Smooth muscle cell (in vitro differentiated cells): Measurements from ENCODE around the gene BMP7. TPM values are rescaled to one million over a fixed set of nuclear protein-coding genes. Genes with fewer than 3 reads are reported as not detected.

Experiments used
- DNase-seq: peaks from one replicate; lab custom pipeline; 2025; ENCODE audit not compliant: unreplicated experiment; lab: John Stamatoyannopoulos, UW
- H2AFZ ChIP-seq: fragments of 200-600 bp; sonication (generic); 2 replicates; pipeline ENCODE4 v1.6.0; 2016; ENCODE audit warnings: antibody characterized with exemption, low read depth, mild to moderate bottlenecking
- H3F3A ChIP-seq: fragments of 200-600 bp; sonication (generic); 2 replicates; pipeline ENCODE4 v1.6.0; 2017; ENCODE audit warnings: antibody characterized with exemption, low read depth
- H3K27ac ChIP-seq: fragments of 200-600 bp; sonication (generic); 2 replicates; pipeline ENCODE4 v1.5.1; 2016; ENCODE audit warnings: low read depth, mild to moderate bottlenecking
- H3K27me3 ChIP-seq: fragments of 200-600 bp; sonication (generic); 2 replicates; pipeline ENCODE4 v1.6.1; 2016; ENCODE audit warnings: low read depth, mild to moderate bottlenecking
- H3K36me3 ChIP-seq: fragments of 200-600 bp; sonication (generic); 2 replicates; pipeline ENCODE4 v1.5.1; 2016; ENCODE audit warnings: low read depth
- H3K4me1 ChIP-seq: fragments of 200-600 bp; sonication (generic); 2 replicates; pipeline ENCODE4 v1.5.1; 2016; ENCODE audit warnings: low read depth
- H3K4me2 ChIP-seq: fragments of 200-600 bp; sonication (generic); 2 replicates; pipeline ENCODE4 v1.6.0; 2016; ENCODE audit warnings: mild to moderate bottlenecking
- H3K4me3 ChIP-seq: fragments of 200-600 bp; sonication (generic); 2 replicates; pipeline ENCODE4 v1.5.1; 2016; ENCODE audit warnings: mild to moderate bottlenecking
- H3K79me2 ChIP-seq: fragments of 200-600 bp; sonication (generic); 2 replicates; pipeline ENCODE4 v1.6.0; 2016; ENCODE audit warnings: low read depth, mild to moderate bottlenecking
- H3K9ac ChIP-seq: fragments of 200-600 bp; sonication (generic); 2 replicates; pipeline ENCODE4 v1.6.0; 2016; ENCODE audit warnings: low read depth
- H3K9me3 ChIP-seq: fragments of 200-600 bp; sonication (generic); replicated peaks from 2 replicates; pipeline ENCODE4 v1.5.1; 2016; ENCODE audit warnings: low read depth
- H4K20me1 ChIP-seq: fragments of 200-600 bp; sonication (generic); 2 replicates; pipeline ENCODE4 v1.6.0; 2016; ENCODE audit warnings: low read depth
- WGBS: methylation state at CpG from one replicate; pipeline ENCODE4 v1.1.7; 2016; ENCODE audit warnings: low lambda C conversion rate; 5-methylcytosine and 5-hydroxymethylcytosine counted together
- polyA plus RNA-seq: library from polyadenylated mRNA; unstranded; fragments of >200 nt; fragmentation: Nextera tagmentation; extraction: Ambion mirVana; gene quantifications from 2 replicates; pipeline ENCODE4 v1.2.1, GENCODE V29; 2016
- total RNA-seq: library from RNA; depleted of rRNA; stranded (reverse); fragments of >200 nt; gene quantifications from 2 replicates; pipeline ENCODE4 v1.2.3, GENCODE V29; 2014
- TF ChIP-seq, protein P1 (sequence below): fragments of 200-600 bp; sonication (generic); IDR thresholded peaks from 2 replicates; pipeline ENCODE4 v1.5.1; 2017; ENCODE audit warnings: borderline replicate concordance, mild to moderate bottlenecking, antibody characterized with exemption; ENCODE audit not compliant: insufficient read depth, poor library complexity, severe bottlenecking

Gene BMP7
- total and polyA plus RNA-seq, 2 experiments from 2014 or later = 18.1 to 28.3 TPM

DNA sequence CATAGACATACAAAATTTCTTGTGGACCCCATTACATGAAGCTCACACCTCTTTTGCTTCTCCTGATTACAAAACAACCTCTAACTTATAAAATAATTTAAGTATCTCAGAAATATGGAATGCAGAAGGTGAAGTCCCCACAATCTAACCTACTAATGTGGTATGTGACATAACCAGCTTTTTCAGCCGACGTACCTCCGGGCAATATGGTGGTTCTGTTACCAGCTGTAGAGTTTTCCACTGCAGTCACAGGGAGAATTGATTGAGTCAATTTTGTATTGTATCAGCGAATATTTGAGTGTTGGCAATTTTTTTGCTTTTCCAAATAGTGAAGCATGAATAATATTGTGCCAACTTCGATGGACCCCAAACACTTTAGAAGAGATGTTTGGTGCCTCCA lies 47.5 kb upstream of the BMP7 start:
- Histone ChIP-seq H3K27me3 (no peaks in the 10 kb centered on the region), H3K4me3 (no peak overlapping the region), H3K36me3 (no peaks in the 10 kb centered on the region), H3K9ac (no peak overlapping the region), H3F3A (no peaks in the 10 kb centered on the region), H3K79me2 (no peaks in the 10 kb centered on the region), H4K20me1 (no peaks in the 10 kb centered on the region), H3K9me3 (no peaks in the 10 kb centered on the region), H2AFZ (no peak overlapping the region), H3K4me1 (no peaks in the 10 kb centered on the region), H3K27ac (no peak overlapping the region), H3K4me2 (no peak overlapping the region)
- WGBS = 94% methylated on average over 5 of the region's 5 CpGs
- DNase-seq = no peak
- TF ChIP-seq, protein P1, sequence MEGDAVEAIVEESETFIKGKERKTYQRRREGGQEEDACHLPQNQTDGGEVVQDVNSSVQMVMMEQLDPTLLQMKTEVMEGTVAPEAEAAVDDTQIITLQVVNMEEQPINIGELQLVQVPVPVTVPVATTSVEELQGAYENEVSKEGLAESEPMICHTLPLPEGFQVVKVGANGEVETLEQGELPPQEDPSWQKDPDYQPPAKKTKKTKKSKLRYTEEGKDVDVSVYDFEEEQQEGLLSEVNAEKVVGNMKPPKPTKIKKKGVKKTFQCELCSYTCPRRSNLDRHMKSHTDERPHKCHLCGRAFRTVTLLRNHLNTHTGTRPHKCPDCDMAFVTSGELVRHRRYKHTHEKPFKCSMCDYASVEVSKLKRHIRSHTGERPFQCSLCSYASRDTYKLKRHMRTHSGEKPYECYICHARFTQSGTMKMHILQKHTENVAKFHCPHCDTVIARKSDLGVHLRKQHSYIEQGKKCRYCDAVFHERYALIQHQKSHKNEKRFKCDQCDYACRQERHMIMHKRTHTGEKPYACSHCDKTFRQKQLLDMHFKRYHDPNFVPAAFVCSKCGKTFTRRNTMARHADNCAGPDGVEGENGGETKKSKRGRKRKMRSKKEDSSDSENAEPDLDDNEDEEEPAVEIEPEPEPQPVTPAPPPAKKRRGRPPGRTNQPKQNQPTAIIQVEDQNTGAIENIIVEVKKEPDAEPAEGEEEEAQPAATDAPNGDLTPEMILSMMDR = no peak

DNA sequence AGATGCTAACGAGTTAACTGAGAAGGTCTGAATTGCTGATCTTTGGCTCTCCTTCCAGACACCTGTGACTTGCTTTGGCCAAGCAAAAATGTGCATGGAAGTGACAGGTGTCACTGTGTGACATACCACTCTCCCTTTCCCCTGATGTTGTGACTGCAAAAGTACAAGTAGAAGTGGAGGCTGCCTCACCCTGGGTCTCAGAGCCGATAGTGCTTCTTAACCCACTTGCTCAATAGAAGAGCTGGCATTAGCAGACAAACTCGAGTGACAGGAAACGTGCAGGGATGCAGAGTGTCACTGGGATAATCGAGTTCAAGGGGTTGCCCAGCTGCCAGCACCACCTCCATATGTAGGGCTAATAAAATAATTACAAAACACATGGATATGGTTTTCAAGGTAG lies 46.8 kb upstream of the BMP7 start:
- no peaks in the 10 kb centered on the region for H3K9me3 ChIP-seq
- no peak overlapping the region for H3K9ac ChIP-seq
- no peaks in the 10 kb centered on the region for H3K79me2 ChIP-seq
- H3K27ac ChIP-seq = no peak overlapping the region
- H3K4me1 ChIP-seq = no peaks in the 10 kb centered on the region
- H3K4me3 ChIP-seq = no peak overlapping the region
- H3K4me2 ChIP-seq = no peak overlapping the region
- no peak overlapping the region for H2AFZ ChIP-seq
- TF ChIP-seq, protein P1 = no peak
- H4K20me1 ChIP-seq = no peaks in the 10 kb centered on the region
- no peak for DNase-seq
- H3K36me3 ChIP-seq = no peaks in the 10 kb centered on the region
- H3K27me3 ChIP-seq = no peaks in the 10 kb centered on the region
- 84% methylated on average over 5 of the region's 5 CpGs for WGBS
- H3F3A ChIP-seq = no peaks in the 10 kb centered on the region

DNA sequence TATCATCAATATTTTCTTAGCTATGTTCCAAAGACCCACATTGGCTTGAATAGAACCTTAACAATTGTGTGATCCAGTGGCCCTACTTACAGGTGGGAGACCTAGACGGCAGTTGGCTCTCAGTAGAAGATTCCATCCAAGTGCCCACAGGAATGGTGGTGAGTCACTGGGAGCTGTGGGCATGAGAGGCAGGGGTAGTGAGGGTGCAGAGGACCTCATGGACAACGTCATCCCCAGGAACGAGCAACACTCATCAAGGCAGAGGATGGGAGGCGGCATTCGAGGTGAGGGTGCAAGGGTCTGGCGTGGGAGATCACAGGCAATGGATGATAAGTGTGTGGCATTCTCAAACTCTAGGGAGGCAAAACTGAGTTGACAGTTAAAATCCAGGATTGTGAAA lies 45.7 kb upstream of the BMP7 start:
- no peak for DNase-seq
- Histone ChIP-seq H3K27me3 (no peaks in the 10 kb centered on the region), H3K9ac (no peak overlapping the region), H3K4me2 (no peak overlapping the region), H3K9me3 (no peaks in the 10 kb centered on the region), H3F3A (no peaks in the 10 kb centered on the region), H2AFZ (no peak overlapping the region), H3K27ac (no peak overlapping the region), H3K4me3 (no peak overlapping the region), H3K79me2 (no peaks in the 10 kb centered on the region), H4K20me1 (no peaks in the 10 kb centered on the region), H3K36me3 (no peaks in the 10 kb centered on the region), H3K4me1 (no peaks in the 10 kb centered on the region)
- WGBS = 91% methylated on average over 6 of the region's 6 CpGs
- TF ChIP-seq, protein P1 = no peak

DNA sequence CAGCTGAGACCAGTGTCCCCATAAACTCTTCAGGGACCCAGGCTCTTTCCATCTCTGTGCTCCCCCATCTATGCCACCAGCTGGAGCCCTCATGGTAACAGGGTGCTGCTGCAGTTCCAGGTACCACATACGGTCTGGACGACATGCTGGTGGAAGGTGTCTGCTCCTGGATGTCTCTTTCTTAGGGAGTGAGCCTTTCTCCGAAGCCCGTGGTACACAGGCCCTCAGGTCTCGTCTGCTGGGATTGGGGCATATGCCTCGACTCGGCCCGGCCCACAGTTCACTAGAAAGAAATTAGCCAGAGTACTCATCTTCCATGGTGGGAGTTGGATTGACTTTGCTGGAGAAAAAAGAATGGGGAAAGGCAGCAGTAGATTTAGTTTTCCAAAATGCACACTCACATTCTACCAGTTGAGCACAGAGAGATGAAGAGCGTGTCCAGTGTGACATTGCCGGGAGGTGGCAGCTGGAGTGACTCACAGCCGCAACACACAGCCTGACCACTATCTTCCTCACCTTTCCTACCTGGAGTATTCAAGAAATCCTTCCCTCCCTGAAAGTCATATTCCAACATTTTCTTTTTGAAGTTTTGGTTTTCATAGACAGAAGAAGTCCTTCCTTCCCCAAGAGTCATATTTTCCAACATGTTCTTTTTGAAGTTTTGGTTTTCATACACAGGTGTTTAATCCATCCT lies 44.5 kb upstream of the BMP7 start:
- Histone ChIP-seq H3K27me3 (no peaks in the 10 kb centered on the region), H3K36me3 (no peaks in the 10 kb centered on the region), H3K79me2 (no peaks in the 10 kb centered on the region), H2AFZ (no peak overlapping the region), H3K27ac (no peak overlapping the region), H4K20me1 (no peaks in the 10 kb centered on the region), H3K4me2 (no peak overlapping the region), H3K4me1 (no peaks in the 10 kb centered on the region), H3K4me3 (no peak overlapping the region), H3K9ac (no peak overlapping the region), H3K9me3 (no peaks in the 10 kb centered on the region), H3F3A (no peaks in the 10 kb centered on the region)
- TF ChIP-seq, protein P1 = no peak
- no peak for DNase-seq
- WGBS = 92% methylated on average over 11 of the region's 11 CpGs
